GM20000 (cell line): Measurements from ENCODE around the gene CDH26.
A peak's percentile ranks its signal among the peaks of the same experiment; 100 is the strongest.

Experiments
- DNase-seq: peaks from one replicate; pipeline ENCODE4 v3.0.0; 2012; ENCODE audit warnings: low spot score
- CTCF ChIP-seq: IDR thresholded peaks from 2 replicates; pipeline ENCODE4 v1.5.1; 2012; ENCODE audit warnings: mild to moderate bottlenecking, control low read depth; ENCODE audit errors: extremely low read depth, missing control alignments

The CDH26 gene

GRCh38 chr20:60054716-60055634 is 96.8 kb downstream of the CDH26 start:
- no peak for TF ChIP-seq CTCF
- no peak for DNase-seq

GRCh38 chr20:60055740-60056139 is 97.5 kb downstream of the CDH26 start:
- no peak for DNase-seq
- TF ChIP-seq CTCF, result no peak

GRCh38 chr20:60056407-60057122 is 98.3 kb downstream of the CDH26 start:
- no peak for DNase-seq
- TF ChIP-seq CTCF, result no peak

GRCh38 chr20:60057123-60057865 is 99.1 kb downstream of the CDH26 start:
- DNase-seq, result peak; percentile 72

GRCh38 chr20:60057866-60058807 is 99.9 kb downstream of the CDH26 start:
- TF ChIP-seq CTCF, result no peak

More at GRCh38 chr20:60057123-60057865, 99.1 kb downstream of the CDH26 start:
- TF ChIP-seq CTCF, result peak; percentile 58

GRCh38 chr20:60058879-60059278 is 100.7 kb downstream of the CDH26 start:
- DNase-seq, result no peak
- no peak for TF ChIP-seq CTCF

More at GRCh38 chr20:60057866-60058807, 99.9 kb downstream of the CDH26 start:
- no peak for DNase-seq
